H1 (cell line): ENCODE measurements around the gene LRRFIP1.

ENCODE experiments used
- EZH2 ChIP-seq: fragments of 200-600 bp; sonication (generic); IDR thresholded peaks from 2 replicates; pipeline ENCODE4 v1.7.1; 2012; ENCODE audit warnings: low read depth, mild to moderate bottlenecking, moderate library complexity, low read length, inconsistent platforms; ENCODE audit not compliant: severe bottlenecking
- GABPA ChIP-seq: IDR thresholded peaks from 2 replicates; pipeline ENCODE4 v1.6.1; 2011; ENCODE audit warnings: mild to moderate bottlenecking, low read length, moderate library complexity, borderline replicate concordance; ENCODE audit not compliant: insufficient read depth
- POU5F1 ChIP-seq: IDR thresholded peaks from 2 replicates; pipeline ENCODE4 v1.6.1; 2011; ENCODE audit warnings: low read depth, mild to moderate bottlenecking, low read length, moderate library complexity
- SIN3A ChIP-seq, 2 experiments: IDR thresholded peaks in 1 of 2; conservative IDR thresholded peaks in 1 of 2; 2 replicates each; pipeline ENCODE4 v1.6.1; 2011 to 2012; ENCODE audit warnings: low read length in 2 of 2, improper control_type of control experiment in 1 of 2, low read depth in 1 of 2, mild to moderate bottlenecking in 1 of 2
- SP1 ChIP-seq: IDR thresholded peaks from 2 replicates; pipeline ENCODE4 v1.6.1; 2011; ENCODE audit warnings: low read depth, low read length

DNA sequence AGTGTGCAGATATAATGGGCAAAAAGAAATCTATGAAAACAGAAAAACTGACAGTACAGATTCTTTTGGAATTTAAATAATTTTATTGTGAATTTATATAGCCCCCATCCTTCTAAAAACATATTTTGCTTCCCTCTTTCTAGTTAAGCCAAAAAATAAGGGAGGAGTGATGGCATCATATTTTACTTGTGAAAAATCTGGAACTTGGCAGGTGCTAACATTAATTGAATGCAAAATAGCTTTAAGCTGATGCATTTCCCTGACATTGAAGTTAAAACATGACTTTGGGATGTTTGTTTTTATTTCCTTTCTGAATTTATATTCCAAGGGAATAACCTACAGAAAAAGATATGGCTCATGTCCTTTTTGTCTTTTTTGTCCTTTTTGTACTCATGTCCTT is 88.6 kb downstream of the LRRFIP1 start:
- TF ChIP-seq SP1, result no peak
- no peak for TF ChIP-seq EZH2
- no peak for TF ChIP-seq POU5F1
- TF ChIP-seq GABPA, result no peak
- no peak for TF ChIP-seq SIN3A (conservative IDR thresholded peaks at IDR 0.05 in 1 of 2, IDR thresholded peaks at IDR 0.05 in 1 of 2; ENCODE audit: low read depth in 1 of 2, low read length in 2 of 2)
